HG03575 (cell line): ENCODE measurements around the gene B4GALT7.
"Not testable (repeated sequence)": the region's sequence is repeated elsewhere in the genome, so short reads cannot be mapped to it uniquely, and the experiment has no call there.

Source experiments
- ATAC-seq: cut with Tn5 transposase; IDR thresholded peaks from one replicate; pipeline ENCODE4 v1.9.1; 2021; ENCODE audit not compliant: unreplicated experiment, insufficient number of reproducible peaks, low FRiP score; ENCODE audit errors: extremely low read depth

The B4GALT7 gene, protein sequence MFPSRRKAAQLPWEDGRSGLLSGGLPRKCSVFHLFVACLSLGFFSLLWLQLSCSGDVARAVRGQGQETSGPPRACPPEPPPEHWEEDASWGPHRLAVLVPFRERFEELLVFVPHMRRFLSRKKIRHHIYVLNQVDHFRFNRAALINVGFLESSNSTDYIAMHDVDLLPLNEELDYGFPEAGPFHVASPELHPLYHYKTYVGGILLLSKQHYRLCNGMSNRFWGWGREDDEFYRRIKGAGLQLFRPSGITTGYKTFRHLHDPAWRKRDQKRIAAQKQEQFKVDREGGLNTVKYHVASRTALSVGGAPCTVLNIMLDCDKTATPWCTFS

DNA sequence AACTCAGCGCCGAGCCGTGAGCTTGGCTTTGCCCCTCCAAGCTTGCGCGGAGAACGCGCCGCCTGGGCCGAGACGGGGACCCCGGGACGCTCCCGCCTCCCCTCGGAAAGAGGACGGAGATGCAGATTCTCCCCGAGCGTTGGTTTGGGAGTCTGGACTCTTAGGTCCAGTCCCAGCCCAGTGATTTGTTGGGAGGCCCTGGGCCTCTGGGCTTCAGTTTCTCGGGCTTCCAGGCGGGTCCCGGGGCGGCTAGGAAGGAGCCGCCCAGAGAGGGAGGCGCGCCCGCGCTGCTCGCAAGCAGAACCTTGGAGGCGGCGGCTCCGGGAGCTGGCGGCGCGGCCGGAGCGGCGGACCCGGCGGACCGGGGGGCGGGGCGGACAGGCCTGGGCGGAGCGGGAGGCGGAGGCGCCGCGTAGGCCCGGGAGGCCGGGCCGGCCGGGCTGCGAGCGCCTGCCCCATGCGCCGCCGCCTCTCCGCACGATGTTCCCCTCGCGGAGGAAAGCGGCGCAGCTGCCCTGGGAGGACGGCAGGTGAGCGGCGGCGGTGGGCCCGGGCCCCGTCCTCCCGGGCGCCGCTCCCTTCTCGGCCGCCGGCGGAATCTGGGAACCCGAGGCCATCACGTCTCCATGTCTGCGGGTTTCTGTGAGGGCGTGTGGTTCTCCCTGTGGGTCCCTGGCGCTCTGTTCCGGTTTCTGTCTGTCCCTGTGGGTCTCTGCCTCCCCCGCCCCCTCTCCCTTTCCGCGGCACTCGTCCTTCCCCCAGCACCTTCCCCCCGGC is at the start of gene B4GALT7:
Gene B4GALT7 (plus strand): TSS at position 402 of the 777 bp plus-strand sequence. CDS start 79 bp downstream, at position 481.
- ATAC-seq: no peak

DNA sequence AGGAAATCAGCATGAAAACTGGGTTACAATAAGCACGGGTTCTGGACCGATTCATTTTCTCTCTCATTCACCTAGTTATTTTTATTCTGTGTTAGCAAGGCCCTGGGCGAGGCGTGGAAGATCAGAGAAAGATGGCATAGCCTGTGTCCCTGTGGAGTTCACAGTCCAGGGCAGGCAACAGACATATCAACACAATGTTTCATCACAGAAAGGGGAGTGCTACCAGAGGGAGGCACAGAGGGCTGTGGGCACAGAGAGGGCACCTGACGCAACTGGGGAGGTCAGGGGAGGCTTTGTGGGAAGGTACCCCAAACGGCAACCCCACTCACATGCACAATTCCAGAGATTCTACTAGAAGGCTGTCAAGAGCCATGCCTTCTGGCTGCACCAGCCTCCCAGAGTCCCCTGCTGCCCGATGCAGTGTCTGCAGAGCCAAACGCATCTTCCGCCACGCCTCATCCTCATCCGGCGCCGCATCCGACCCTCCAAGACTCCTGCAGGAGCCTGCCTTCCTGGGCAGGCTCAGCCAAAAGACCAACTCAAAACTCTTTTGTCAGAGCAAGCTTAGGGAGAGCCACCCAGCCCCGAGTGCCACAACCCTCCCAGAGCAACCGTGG is 47.0 kb upstream of the B4GALT7 start:
- ATAC-seq: no peak

DNA sequence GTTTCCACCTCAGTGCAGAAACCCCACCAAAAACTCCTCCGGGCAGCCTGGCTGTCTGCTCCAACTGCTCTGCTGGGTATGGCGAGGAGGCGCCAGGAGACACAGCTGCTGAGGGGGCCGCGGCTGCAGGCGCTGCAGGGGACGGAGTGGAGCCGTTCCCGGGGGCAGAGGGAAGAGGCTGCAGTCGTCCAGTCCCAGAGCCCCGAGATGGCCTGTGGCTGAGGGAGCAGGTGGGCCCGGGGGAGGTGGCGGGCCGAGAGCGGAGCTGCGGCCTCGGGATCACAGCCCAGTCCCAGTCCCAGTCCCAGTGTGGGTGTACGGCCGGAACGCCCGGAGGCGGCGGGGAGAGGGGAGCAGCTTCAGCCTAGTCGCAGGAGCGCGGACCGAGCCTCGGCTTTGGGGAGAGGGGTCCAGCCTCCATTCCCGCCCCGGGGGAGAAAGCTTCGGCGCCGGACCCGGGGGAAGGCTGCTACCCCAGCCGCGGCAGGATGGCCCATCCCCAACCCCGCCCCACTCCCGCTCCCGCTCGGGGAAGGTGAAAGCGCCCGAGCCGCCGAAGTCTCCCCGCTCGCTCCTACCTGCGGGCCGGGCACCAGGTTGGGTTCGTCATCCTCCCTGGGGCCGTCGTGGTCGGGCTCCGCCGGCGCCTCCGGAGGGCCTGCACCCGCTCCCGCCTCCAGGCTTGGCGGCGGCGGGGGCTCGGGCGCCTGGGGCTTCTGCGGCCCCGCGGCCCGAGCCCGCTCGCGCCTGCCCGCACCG is 46.1 kb upstream of the B4GALT7 start:
- no peak for ATAC-seq

DNA sequence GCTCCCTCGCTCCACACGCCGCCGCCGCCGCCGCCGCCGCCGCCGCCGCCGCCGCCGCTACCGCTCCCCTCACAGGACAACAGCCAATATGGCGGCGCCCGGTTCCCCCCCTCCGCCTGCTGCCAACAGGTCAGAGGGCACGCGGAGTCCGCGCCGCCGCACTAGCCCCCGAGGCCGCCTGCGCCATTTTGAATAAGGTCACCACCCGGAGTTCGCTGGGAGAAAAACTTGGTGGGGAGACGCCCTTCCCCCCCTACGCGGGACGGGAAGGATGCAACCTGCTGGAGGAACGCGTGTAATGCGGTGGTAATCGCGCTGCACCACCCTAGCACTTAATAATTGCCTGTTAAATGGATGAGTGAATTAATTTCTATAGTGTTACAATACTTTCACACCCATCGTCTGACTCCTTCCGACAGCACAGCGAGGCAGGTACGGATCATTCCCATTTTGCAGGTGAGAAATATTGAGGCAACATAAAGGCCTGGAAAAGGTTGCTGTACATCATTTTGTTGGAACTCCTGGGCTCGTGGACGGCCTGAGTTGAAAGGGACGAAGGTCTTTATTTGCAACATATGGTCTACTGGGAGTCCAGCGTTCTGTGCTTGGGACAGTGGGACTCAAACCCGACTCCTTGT is 45.3 kb upstream of the B4GALT7 start, which contains the start of gene FAM193B:
Gene FAM193B (minus strand): TSS at position 90 of the 638 bp plus-strand sequence. CDS start 105 bp downstream, outside the sequence.
- no peak for ATAC-seq

DNA sequence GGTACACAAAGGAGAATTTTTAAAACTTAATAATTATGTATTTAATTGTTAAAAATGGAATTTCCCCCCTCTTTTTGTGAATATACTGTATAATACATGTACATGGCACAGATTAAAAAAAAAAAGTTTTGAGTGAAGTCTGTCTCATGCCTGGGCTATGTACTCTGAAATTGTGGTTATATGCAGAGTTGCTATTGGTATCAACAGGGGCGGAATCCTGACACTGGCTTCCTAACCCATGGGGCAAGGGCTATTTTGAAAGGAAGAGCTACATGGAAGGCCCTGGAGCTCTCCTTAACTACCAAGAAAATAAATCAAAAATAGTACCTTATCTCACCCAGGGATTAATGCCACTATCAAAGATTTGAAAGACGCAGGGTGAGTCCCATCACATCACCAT is 44.7 kb upstream of the B4GALT7 start:
- ATAC-seq: no peak

DNA sequence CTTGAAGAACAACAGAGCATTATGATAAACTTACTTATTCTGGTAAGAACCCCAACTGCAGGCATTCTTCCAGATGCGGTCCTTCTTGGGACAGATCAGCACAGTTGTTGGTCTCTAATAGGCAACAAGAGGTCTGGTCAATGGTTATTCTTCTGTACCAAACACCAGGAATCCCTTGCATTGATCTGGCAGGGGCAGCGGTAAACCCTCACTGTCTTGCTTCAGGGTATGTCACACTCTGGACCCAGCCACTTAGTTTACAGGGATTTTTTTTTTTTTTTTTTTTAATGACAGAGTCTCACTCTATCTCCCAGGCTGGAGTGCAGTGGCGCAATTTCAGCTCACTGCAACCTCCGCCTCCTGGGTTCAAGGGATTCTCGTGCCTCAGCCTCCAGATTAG is 44.3 kb upstream of the B4GALT7 start:
- no peak for ATAC-seq

DNA sequence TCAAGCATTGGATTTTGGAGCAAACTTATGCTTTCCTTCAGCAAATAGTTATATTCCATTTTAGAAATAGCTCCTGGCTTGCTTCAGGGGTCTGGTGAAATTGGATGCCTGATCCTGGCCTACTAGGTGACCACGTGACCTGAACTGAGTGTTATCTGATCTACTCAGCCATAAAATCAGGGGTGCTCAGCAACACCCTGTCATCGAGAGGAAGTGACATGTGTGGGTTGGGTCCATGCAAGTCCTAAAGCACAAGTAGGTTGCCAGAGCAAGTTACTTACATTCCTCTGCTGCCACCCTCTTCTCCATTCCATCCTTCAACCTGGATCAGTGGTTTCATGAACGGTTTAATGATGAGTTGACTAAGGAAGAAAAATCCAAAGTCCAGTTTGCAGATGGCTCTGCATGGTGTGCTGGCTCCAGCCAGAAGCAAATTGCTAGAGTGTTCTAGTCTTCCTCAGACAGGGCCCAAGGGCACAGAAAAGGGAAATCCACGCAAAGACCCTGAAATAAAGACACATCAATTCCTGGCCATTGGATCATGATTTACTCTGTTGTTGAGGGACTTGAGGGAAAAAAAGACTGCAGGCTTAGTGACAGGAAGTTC is 42.8 kb upstream of the B4GALT7 start:
- no peak for ATAC-seq

DNA sequence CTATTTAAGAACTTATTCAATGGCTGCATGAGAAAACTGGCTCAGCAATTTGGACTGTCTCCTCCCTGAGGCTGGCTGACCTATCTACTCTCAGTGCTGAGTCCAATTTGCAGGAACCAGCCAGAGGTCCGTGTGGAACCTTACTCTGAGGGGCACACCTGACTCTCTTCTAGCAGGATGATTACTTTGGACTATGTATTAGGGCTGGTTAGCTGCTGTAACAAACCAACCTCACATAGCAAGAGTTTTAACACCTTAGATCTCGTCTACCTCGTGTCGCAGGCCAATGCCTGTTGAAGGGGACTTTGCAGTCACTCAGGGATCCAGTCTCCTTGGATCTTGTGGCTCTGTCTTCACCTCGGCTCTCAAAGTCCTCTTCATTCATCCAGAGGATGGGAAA is 42.1 kb upstream of the B4GALT7 start:
- no peak for ATAC-seq

DNA sequence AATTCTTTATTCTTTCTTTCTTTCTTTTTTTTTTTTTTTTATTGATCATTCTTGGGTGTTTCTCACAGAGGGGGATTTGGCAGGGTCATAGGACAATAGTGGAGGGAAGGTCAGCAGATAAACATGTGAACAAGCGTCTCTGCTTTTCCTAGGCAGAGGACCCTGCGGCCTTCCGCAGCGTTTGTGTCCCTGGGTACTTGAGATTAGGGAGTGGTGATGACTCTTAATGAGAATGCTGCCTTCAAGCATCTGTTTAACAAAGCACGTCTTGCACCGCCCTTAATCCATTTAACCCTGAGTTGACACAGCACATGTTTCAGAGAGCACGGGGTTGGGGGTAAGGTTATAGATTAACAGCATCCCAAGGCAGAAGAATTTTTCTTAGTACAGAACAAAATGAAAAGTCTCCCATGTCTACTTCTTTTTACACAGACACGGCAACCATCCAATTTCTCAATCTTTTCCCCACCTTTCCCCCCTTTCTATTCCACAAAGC is 40.4 kb upstream of the B4GALT7 start:
- ATAC-seq: not testable (repeated sequence)

DNA sequence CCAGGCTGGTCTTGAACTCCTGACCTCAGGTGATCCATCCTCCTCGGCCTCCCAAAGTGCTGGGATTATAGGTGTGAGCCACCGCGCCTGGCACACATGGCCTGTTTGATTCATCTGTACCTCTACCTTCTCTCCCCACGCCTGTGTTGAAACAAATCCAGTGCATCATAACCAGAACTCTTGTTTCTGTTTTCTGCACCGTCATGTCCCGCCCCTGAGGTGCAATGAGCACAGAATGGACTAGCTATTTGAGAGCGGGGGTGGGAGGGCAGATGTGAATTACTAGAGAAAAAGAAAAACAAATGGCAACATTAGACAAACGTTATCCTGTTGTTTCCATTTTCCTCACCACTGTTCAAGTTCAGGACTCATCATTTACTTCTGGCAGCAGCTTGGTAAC is 34.9 kb upstream of the B4GALT7 start:
- no peak for ATAC-seq

DNA sequence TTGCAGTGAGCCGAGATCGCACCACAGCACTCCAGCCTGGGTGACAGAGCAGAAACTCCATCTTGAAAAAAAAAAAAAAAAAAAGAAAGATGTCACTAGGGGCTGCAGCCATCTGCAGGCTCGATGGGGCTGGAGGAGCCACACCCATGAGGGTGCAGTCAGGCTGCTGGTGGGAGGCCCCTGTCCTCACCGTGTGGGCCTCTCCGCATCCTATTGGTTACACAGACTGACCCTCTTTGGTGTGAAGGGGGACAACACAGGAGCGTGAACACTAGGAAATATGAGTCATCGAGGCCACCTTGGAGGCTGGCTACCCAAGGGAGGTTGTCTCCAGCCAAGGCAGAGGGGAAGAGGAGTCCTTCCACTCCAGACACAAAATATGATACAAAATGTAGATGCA is 31.6 kb upstream of the B4GALT7 start:
- ATAC-seq: no peak

DNA sequence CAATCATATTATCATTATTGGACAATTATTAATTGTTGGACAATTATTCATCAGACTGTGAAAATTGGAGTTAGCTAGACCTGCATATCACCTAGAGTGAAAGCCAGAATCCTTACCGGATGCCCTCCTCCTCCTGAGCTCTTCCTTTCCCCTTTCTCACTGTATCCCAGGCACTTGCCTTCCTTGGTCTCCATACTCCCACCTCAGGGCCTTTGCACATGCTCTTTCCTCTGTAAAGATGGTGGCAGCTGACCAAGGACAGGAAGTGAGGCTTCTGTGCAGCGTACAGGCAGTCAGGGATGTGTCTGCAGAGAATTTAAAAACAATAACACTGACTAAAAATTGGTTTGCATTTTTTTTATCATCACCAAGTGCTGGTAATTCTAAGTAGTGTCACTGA is 30.0 kb upstream of the B4GALT7 start:
- no peak for ATAC-seq

DNA sequence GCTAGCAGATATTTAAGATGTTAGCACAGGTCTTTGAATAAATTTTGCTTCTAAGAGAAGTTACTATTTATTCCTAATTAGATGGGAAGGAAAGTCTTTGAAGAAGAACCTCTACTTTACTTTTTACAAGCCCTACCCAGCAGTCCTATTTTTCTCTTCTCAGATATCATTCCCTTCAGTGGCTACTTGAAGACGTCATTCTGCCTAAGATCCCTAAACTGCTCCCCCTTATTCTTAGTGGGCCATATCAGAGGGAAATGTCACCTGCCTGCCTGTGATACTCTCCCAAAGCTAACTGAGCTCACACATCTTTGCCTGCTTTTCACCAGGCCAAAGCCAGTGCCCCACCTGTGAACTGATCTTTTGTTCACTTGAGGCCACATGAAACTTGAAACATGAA is 24.4 kb upstream of the B4GALT7 start:
- no peak for ATAC-seq

DNA sequence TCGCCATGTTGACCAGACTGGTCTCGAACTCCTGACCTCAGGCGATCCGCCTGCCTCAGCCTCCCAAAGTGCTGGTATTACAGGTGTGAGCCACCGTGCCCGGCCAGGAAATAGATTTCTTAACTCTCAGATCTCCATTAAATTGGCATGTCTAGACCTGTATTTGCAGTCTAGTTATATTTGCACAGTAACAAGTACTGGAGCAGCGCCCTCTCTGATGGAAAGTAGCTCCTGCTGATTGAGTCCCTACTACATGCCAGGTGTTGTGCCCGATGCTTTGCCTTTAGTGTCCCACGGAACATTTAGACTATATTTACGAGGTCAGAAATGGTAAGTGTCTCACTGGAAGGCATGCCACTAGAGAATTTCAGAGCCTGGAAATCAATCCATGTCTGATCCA is 23.8 kb upstream of the B4GALT7 start:
- no peak for ATAC-seq

DNA sequence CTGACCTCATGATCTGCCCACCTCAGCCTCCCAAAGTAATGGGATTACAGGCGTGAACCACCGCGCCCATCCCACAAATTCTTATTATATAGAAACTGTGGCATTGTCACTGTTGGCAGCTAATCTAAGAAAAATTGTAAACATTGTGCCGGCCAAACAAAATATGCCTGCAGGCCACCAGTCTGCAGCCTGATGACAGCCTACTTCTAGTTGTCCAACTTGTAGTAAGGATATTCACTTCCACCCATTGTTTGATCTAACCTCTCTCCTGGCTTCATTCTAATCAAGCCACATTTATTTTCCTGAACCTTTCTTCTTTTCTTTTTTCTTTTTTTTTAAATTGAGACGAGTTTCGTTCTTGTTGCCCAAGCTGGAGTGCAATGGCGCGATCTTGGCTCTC is 21.6 kb upstream of the B4GALT7 start:
- no peak for ATAC-seq

DNA sequence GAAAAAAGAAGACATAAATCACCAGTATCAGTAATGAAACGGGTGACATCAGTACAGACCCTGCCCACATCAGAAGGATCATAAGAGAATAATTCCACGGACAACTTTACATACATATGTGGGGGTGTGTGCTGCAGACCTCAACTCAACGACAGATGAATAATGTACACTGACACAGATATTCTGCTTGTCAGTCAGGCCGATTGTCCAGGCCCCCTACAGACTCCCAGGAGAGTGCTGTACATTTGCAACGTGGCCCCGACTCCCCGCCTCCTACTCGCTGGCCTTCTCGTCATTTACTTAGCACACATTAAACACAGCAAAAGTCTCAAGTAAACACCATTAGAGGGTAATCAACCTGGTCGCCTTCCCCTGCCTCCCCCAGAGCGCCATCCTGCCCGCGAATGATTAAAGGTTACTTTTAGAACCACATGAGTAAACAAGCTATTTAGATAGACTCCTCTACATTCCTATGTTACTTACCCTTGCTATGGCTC is 11.5 kb upstream of the B4GALT7 start:
- no peak for ATAC-seq

DNA sequence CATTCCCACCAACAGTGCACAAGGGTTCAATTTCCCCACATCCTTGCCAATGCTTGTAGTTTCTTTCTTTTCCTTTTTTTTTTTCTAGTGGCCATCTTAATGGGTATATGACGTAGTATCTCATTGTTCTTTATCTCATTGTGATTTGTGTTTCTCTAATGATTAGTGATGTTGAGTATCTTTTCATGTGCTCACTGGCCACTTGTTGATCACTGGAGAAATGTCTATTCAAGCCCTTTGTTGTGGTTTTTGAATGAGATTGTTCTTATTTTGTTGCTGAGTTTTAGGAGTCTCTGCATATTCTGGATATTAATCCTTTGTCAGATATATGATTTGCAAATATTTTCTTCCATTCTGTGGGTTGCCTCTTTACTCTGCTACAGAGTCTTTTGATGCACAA is 9.5 kb upstream of the B4GALT7 start:
- ATAC-seq: no peak

DNA sequence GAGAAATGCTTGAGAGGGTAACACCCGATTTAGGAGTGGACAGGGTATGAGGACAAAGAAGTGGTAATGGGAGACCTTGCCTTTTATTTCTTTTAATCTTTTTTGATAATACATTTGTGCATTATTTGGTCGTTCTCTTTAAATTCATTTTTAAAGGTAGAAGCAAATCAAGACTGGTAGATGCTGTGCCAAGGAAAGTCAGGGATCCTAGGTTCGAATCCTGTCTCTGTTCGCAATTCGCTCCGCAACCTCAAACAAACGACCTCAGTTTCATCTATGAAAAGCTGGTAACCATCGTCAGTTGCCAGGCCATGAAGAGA is 8.3 kb upstream of the B4GALT7 start:
- ATAC-seq: no peak
